Natural killer cell (primary cell): ENCODE measurements around the gene ARHGEF11. TPM values are rescaled to one million over a fixed set of nuclear protein-coding genes. Genes with fewer than 3 reads are reported as not detected.

Experiments used
- ATAC-seq, 3 donors: fragments of 150-1000 bp in 2 of 3; fragments of 200-7000 bp in 1 of 3; cut with Tn5 transposase; 1 replicate in 1 of 3; 2 replicates in 2 of 3; pipeline ENCODE4 v1.10.0; 2021; ENCODE audit warnings: mild to moderate bottlenecking in 2 of 3, moderate library complexity in 2 of 3
- DNase-seq, 2 donors: peaks; one replicate each; pipeline versions ENCODE4 v3.0.0 to v3.0.0-alpha.2; 2013 to 2021; ENCODE audit warnings: mixed read lengths in 1 of 2
- H3K27ac ChIP-seq: one replicate; pipeline ENCODE4 v1.5.1; 2013; ENCODE audit warnings: mild to moderate bottlenecking, low read length
- H3K27me3 ChIP-seq: one replicate; pipeline ENCODE4 v1.6.1; 2013; ENCODE audit warnings: low read length; ENCODE audit not compliant: control insufficient read depth, insufficient read depth
- H3K36me3 ChIP-seq: one replicate; pipeline ENCODE4 v1.6.1; 2013; ENCODE audit warnings: low read length; ENCODE audit not compliant: control insufficient read depth, insufficient read depth
- H3K4me1 ChIP-seq: one replicate; pipeline ENCODE4 v1.6.1; 2013; ENCODE audit warnings: low read length; ENCODE audit not compliant: control insufficient read depth, insufficient read depth
- H3K4me3 ChIP-seq: one replicate; pipeline ENCODE4 v1.5.1; 2013; ENCODE audit warnings: low read length
- H3K9me3 ChIP-seq: one replicate; pipeline ENCODE4 v1.6.1; 2013; ENCODE audit warnings: low read length; ENCODE audit not compliant: control insufficient read depth, insufficient read depth
- H3K27ac Mint-ChIP-seq, 2 donors: one replicate each; pipeline ENCODE4 v1.8.0; 2022; ENCODE audit warnings: mild to moderate bottlenecking in 2 of 2, mixed read lengths in 2 of 2, moderate library complexity in 1 of 2
- H3K27me3 Mint-ChIP-seq, 2 donors: one replicate each; pipeline ENCODE4 v1.8.0; 2022; ENCODE audit warnings: low read depth in 2 of 2, mixed read lengths in 2 of 2
- H3K36me3 Mint-ChIP-seq: one replicate; pipeline ENCODE4 v1.8.0; 2022; ENCODE audit warnings: mixed read lengths
- H3K4me1 Mint-ChIP-seq, 2 donors: one replicate each; pipeline ENCODE4 v1.8.0; 2022; ENCODE audit warnings: mixed read lengths in 2 of 2
- H3K4me3 Mint-ChIP-seq: one replicate; pipeline ENCODE4 v1.8.0; 2022; ENCODE audit warnings: mild to moderate bottlenecking, moderate library complexity, mixed read lengths
- H3K9me3 Mint-ChIP-seq, 2 donors: one replicate each; pipeline ENCODE4 v1.8.0; 2022; ENCODE audit warnings: mixed read lengths in 2 of 2
- CTCF ChIP-seq: fragments of 200-600 bp; IDR thresholded peaks from one replicate; pipeline ENCODE4 v1.8.0; 2022; ENCODE audit warnings: antibody characterized with exemption
- WGBS: methylation state at CpG from one replicate; pipeline ENCODE4 v1.1.7; 2013; ENCODE audit warnings: missing lambda C conversion rate; ENCODE audit not compliant: insufficient coverage; 5-methylcytosine and 5-hydroxymethylcytosine counted together
- intact Hi-C: fragments of 100-400 bp; cut with micrococcal nuclease; formaldehyde crosslinking; loops from one replicate; pipeline ENCODE4 v1.14.2; 2022
- total RNA-seq, 4 donors: library from RNA; stranded (reverse); fragments of 120-200 nt in 1 of 4; gene quantifications; one replicate each; pipeline versions ENCODE4 v1.2.3 to v1.2.4, GENCODE V29; 2013 to 2022

Gene ARHGEF11
- total RNA-seq, 3 donors from 2014 or later (not counting 1 experiment from before 2014, with no cell fraction given), result 1.7 to 2.8 (median 2.4) TPM

- Mint-ChIP-seq H3K27me3 (peaks cover 12 to 14% of the 10 kb centered on the region in 2 donors), H3K4me1 (no peaks in the 10 kb centered on the region), H3K27ac (no peak overlapping the region), H3K9me3 (no peaks in the 10 kb centered on the region), H3K36me3 (no peaks in the 10 kb centered on the region), H3K4me3 (no peak overlapping the region)
- Histone ChIP-seq H3K9me3 (no peaks in the 10 kb centered on the region), H3K27ac (no peak overlapping the region), H3K27me3 (no peaks in the 10 kb centered on the region), H3K4me3 (no peak overlapping the region), H3K4me1 (no peaks in the 10 kb centered on the region), H3K36me3 (no peaks in the 10 kb centered on the region)
- 88% methylated on average over 7 of the region's 7 CpGs for WGBS
- TF ChIP-seq CTCF, result no peak
- ATAC-seq (no peak), DNase-seq (no peak)
- intact Hi-C loops, result no loop called here
These were observed 103.0 kb downstream of the ARHGEF11 start for GRCh38 chr1:156942576-156942975.

DNA sequence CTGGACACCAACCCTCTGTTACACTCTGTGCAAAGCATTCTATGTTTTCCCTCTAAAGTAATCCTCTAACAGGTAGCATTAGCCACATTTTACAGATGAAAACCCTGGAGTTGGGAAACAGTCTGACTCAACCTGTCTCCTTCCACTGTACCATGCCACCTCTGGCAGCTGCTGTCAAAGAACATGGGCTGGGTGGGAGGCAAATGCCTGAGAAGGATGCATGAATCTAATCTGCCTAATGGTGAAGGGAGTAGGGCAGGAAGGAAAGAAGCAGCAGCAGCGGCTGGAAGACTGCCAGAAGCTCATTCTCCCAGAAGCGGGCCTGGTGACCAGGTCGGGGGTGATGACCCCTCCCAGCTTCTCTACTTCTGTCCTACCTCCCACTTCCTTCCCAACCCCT, 103.4 kb downstream of the ARHGEF11 start:
- Histone ChIP-seq H3K4me1 (no peaks in the 10 kb centered on the region), H3K27me3 (no peaks in the 10 kb centered on the region), H3K27ac (no peak overlapping the region), H3K4me3 (no peak overlapping the region), H3K9me3 (no peaks in the 10 kb centered on the region), H3K36me3 (no peaks in the 10 kb centered on the region)
- Mint-ChIP-seq H3K4me1 (no peaks in the 10 kb centered on the region), H3K27ac (no peak overlapping the region), H3K9me3 (no peaks in the 10 kb centered on the region), H3K27me3 (peaks cover 12 to 14% of the 10 kb centered on the region in 2 donors), H3K36me3 (no peaks in the 10 kb centered on the region), H3K4me3 (no peak overlapping the region)
- WGBS, result 87% methylated on average over 3 of the region's 3 CpGs
- DNase-seq, result no peak
- no peak for ATAC-seq
- intact Hi-C loops, result no loop called here
- no peak for TF ChIP-seq CTCF

DNA sequence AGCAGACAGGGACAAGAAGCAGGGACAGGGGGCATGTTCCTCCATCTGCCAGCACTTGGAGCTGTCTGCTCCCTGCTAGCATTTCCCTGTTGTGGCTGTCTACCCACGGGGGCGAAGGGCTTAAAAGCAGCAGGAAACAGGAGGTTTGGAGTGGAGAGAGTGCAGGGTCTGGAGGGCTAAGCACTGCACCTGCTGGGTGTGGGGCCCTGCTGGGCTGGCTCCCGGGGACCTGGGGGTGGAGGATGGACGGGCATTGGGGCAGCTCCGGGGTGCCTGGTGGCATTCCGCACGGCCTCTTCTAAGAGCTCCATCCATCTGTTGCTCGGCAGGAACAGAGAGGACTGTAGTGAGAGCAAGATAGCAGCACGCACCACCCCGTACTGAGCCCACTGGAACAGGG, 103.9 kb downstream of the ARHGEF11 start:
- ATAC-seq (no peak), DNase-seq (no peak)
- Histone ChIP-seq H3K9me3 (no peaks in the 10 kb centered on the region), H3K4me1 (no peaks in the 10 kb centered on the region), H3K4me3 (no peak overlapping the region), H3K36me3 (no peaks in the 10 kb centered on the region), H3K27ac (no peak overlapping the region), H3K27me3 (no peaks in the 10 kb centered on the region)
- Mint-ChIP-seq H3K9me3 (no peaks in the 10 kb centered on the region), H3K27me3 (peaks cover 11 to 14% of the 10 kb centered on the region in 2 donors), H3K4me3 (no peak overlapping the region), H3K4me1 (no peaks in the 10 kb centered on the region), H3K36me3 (no peaks in the 10 kb centered on the region), H3K27ac (no peak overlapping the region)
- WGBS, result 84% methylated on average over 10 of the region's 10 CpGs
- no peak for TF ChIP-seq CTCF
- intact Hi-C loops, result no loop called here

DNA sequence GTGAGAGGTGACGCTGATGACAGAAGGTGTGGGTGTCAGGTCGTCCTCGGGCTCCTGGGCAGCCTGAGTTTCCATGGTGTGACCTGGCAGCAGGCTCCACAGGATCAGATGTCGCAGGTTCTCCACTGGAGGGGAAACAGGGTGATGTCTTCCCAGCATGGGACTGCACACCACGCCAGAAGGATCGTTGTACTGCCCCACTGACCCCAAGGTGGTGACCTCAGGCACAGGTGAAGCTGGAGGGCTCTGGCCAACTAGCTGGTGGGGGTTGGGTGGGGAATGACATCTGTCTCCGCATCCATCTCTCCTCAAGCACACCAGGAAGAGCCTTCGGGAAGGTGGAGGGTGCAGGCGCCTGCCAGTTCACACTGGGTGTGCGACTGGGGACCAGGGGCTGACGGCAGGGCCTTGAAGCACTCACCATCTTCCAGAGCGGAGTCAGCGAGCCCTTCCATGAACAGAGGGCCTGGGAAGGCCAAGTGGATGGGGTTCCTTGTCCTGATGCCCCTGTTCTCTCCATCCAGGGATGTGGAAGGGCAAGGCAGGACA, 105.7 kb downstream of the ARHGEF11 start:
- ATAC-seq (peak in 1 of 3 donors; percentile 5), DNase-seq (no peak)
- no peak overlapping the region for H3K4me3 ChIP-seq
- H3K9me3 ChIP-seq, result no peaks in the 10 kb centered on the region
- Mint-ChIP-seq H3K27ac (no peak overlapping the region), H3K27me3 (peaks cover 0 to 8% of the 10 kb centered on the region in 2 donors), H3K4me1 (no peaks in the 10 kb centered on the region), H3K4me3 (no peak overlapping the region), H3K9me3 (no peaks in the 10 kb centered on the region), H3K36me3 (no peaks in the 10 kb centered on the region)
- TF ChIP-seq CTCF, result no peak
- no peaks in the 10 kb centered on the region for H3K36me3 ChIP-seq
- WGBS, result 81% methylated on average over 13 of the region's 13 CpGs
- H3K27ac ChIP-seq, result no peak overlapping the region
- no peaks in the 10 kb centered on the region for H3K27me3 ChIP-seq
- intact Hi-C loops, result no loop called here
- no peaks in the 10 kb centered on the region for H3K4me1 ChIP-seq
